ENCODE results near the gene CFB.

CFB gene

GRCh38 chr6:31915351-31915750 lies 30.5 kb upstream of the CFB start:
- Histone ChIP-seq H3K36me3 (ENCODE audit: low read depth) (no peaks in the 10 kb centered on the region), H3K27ac (ENCODE audit: poor library complexity, severe bottlenecking) (no peak overlapping the region), H3K4me3 (ENCODE audit: severe bottlenecking) (no peak overlapping the region), H3K4me1 (ENCODE audit: insufficient read depth, poor library complexity, severe bottlenecking) (peaks cover 14% of the 10 kb centered on the region), H3K27me3 (ENCODE audit: insufficient read depth, poor library complexity, severe bottlenecking) (no peaks in the 10 kb centered on the region), H3K9me3 (ENCODE audit: severe bottlenecking) (no peaks in the 10 kb centered on the region)
- no peak for TF ChIP-seq CTCF (IDR thresholded peaks at IDR 0.05; ENCODE audit: poor library complexity, severe bottlenecking)
- ATAC-seq (ENCODE audit: low read depth) (no peak), DNase-seq (ENCODE audit: low spot score) (no peak)

GRCh38 chr6:31915756-31916155 lies 30.1 kb upstream of the CFB start:
- Histone ChIP-seq H3K27me3 (ENCODE audit: insufficient read depth, poor library complexity, severe bottlenecking) (no peaks in the 10 kb centered on the region), H3K4me3 (ENCODE audit: severe bottlenecking) (no peak overlapping the region), H3K9me3 (ENCODE audit: severe bottlenecking) (no peaks in the 10 kb centered on the region), H3K27ac (ENCODE audit: poor library complexity, severe bottlenecking) (no peak overlapping the region), H3K4me1 (ENCODE audit: insufficient read depth, poor library complexity, severe bottlenecking) (peaks cover 10% of the 10 kb centered on the region), H3K36me3 (ENCODE audit: low read depth) (no peaks in the 10 kb centered on the region)
- TF ChIP-seq CTCF (IDR thresholded peaks at IDR 0.05; ENCODE audit: poor library complexity, severe bottlenecking) = no peak
- no peak for DNase-seq (ENCODE audit: low spot score)
- no peak for ATAC-seq (ENCODE audit: low read depth)

- DNase-seq (ENCODE audit: low spot score) = no peak
- TF ChIP-seq CTCF (IDR thresholded peaks at IDR 0.05; ENCODE audit: poor library complexity, severe bottlenecking) = no peak
- no peak overlapping the region for H3K27ac ChIP-seq (ENCODE audit: poor library complexity, severe bottlenecking)
- no peaks in the 10 kb centered on the region for H3K27me3 ChIP-seq (ENCODE audit: insufficient read depth, poor library complexity, severe bottlenecking)
- ATAC-seq (ENCODE audit: low read depth) = no peak
- H3K4me1 ChIP-seq (ENCODE audit: insufficient read depth, poor library complexity, severe bottlenecking) = no peaks in the 10 kb centered on the region
- H3K36me3 ChIP-seq (ENCODE audit: low read depth) = no peaks in the 10 kb centered on the region
- H3K9me3 ChIP-seq (ENCODE audit: severe bottlenecking) = no peaks in the 10 kb centered on the region
- H3K4me3 ChIP-seq (ENCODE audit: severe bottlenecking) = no peak overlapping the region
These were observed 27.7 kb upstream of the CFB start for GRCh38 chr6:31918069-31918720.

GRCh38 chr6:31919624-31920303 lies 26.1 kb upstream of the CFB start:
- no peaks in the 10 kb centered on the region for H3K4me1 ChIP-seq (ENCODE audit: insufficient read depth, poor library complexity, severe bottlenecking)
- H3K9me3 ChIP-seq (ENCODE audit: severe bottlenecking) = no peaks in the 10 kb centered on the region
- no peak overlapping the region for H3K4me3 ChIP-seq (ENCODE audit: severe bottlenecking)
- ATAC-seq (ENCODE audit: low read depth) = no peak
- no peak overlapping the region for H3K27ac ChIP-seq (ENCODE audit: poor library complexity, severe bottlenecking)
- no peak for DNase-seq (ENCODE audit: low spot score)
- TF ChIP-seq CTCF (IDR thresholded peaks at IDR 0.05; ENCODE audit: poor library complexity, severe bottlenecking) = no peak
- no peaks in the 10 kb centered on the region for H3K36me3 ChIP-seq (ENCODE audit: low read depth)
- H3K27me3 ChIP-seq (ENCODE audit: insufficient read depth, poor library complexity, severe bottlenecking) = no peaks in the 10 kb centered on the region

GRCh38 chr6:31920811-31921210 lies 25.1 kb upstream of the CFB start:
- Histone ChIP-seq H3K27me3 (ENCODE audit: insufficient read depth, poor library complexity, severe bottlenecking) (no peaks in the 10 kb centered on the region), H3K4me1 (ENCODE audit: insufficient read depth, poor library complexity, severe bottlenecking) (no peaks in the 10 kb centered on the region), H3K27ac (ENCODE audit: poor library complexity, severe bottlenecking) (no peak overlapping the region), H3K36me3 (ENCODE audit: low read depth) (no peaks in the 10 kb centered on the region), H3K4me3 (ENCODE audit: severe bottlenecking) (no peak overlapping the region), H3K9me3 (ENCODE audit: severe bottlenecking) (no peaks in the 10 kb centered on the region)
- DNase-seq (ENCODE audit: low spot score) (no peak), ATAC-seq (ENCODE audit: low read depth) (peak; percentile 53; the same call in 2 of the 3 replicates)
- TF ChIP-seq CTCF (IDR thresholded peaks at IDR 0.05; ENCODE audit: poor library complexity, severe bottlenecking) = no peak
